HG03439 (cell line): ENCODE results near the gene COX14.
A peak's percentile ranks its signal among the peaks of the same experiment; 100 is the strongest.
"Not testable (repeated sequence)": the region's sequence is repeated elsewhere in the genome, so short reads cannot be mapped to it uniquely, and the experiment has no call there.

Experiments
- ATAC-seq: cut with Tn5 transposase; IDR thresholded peaks from one replicate; pipeline ENCODE4 v1.9.1; 2021; ENCODE audit warnings: mild to moderate bottlenecking, moderate library complexity; ENCODE audit not compliant: unreplicated experiment

Gene COX14

GRCh38 chr12:50111693-50112455 is at the start of gene COX14:
Gene COX14 (plus strand): TSS chr12:50112236. CDS start chr12:50120044, 7,808 bp downstream.
- peak; percentile 83 for ATAC-seq

GRCh38 chr12:50062728-50063460 is 49.1 kb upstream of the COX14 start:
- ATAC-seq: no peak

GRCh38 chr12:50065726-50066310 is 46.2 kb upstream of the COX14 start:
- no peak for ATAC-seq

- no peak for ATAC-seq
These were observed 45.6 kb upstream of the COX14 start for GRCh38 chr12:50066402-50066801.

GRCh38 chr12:50069069-50069468 is 43.0 kb upstream of the COX14 start:
- no peak for ATAC-seq

- ATAC-seq: no peak
These were observed 42.5 kb upstream of the COX14 start for GRCh38 chr12:50069539-50069938.

GRCh38 chr12:50070314-50071060 is 41.5 kb upstream of the COX14 start:
- ATAC-seq: no peak

- ATAC-seq: no peak
These were observed 39.7 kb upstream of the COX14 start for GRCh38 chr12:50072198-50072907.

GRCh38 chr12:50073206-50073605 is 38.8 kb upstream of the COX14 start:
- ATAC-seq: no peak

GRCh38 chr12:50073712-50074111 is 38.3 kb upstream of the COX14 start:
- ATAC-seq: no peak

GRCh38 chr12:50074936-50075807 is 36.9 kb upstream of the COX14 start:
- ATAC-seq: peak; percentile 62

- no peak for ATAC-seq
These were observed 36.2 kb upstream of the COX14 start for GRCh38 chr12:50075808-50076170.

GRCh38 chr12:50077099-50077498 is 34.9 kb upstream of the COX14 start:
- no peak for ATAC-seq

GRCh38 chr12:50078281-50078680 is 33.8 kb upstream of the COX14 start:
- no peak for ATAC-seq

GRCh38 chr12:50079771-50080170 is 32.3 kb upstream of the COX14 start:
- ATAC-seq: no peak

- ATAC-seq: no peak
These were observed 30.8 kb upstream of the COX14 start for GRCh38 chr12:50081096-50081808.

- no peak for ATAC-seq
These were observed 29.4 kb upstream of the COX14 start for GRCh38 chr12:50082644-50083043.

- no peak for ATAC-seq
These were observed 28.7 kb upstream of the COX14 start for GRCh38 chr12:50083301-50083700.

- not testable (repeated sequence) for ATAC-seq
These were observed 27.6 kb upstream of the COX14 start for GRCh38 chr12:50084409-50084774.
